HL-60 (cell line): Measurements from ENCODE around the gene SPNS2.

ENCODE experiments used
- GABPA ChIP-seq: IDR thresholded peaks from 2 replicates; pipeline ENCODE4 v1.6.1; 2012; ENCODE audit warnings: low read depth
- POLR2AphosphoS5 ChIP-seq: IDR thresholded peaks from 2 replicates; pipeline ENCODE4 v1.6.1; 2012; ENCODE audit warnings: low read depth
- SPI1 ChIP-seq: IDR thresholded peaks from 2 replicates; pipeline ENCODE4 v1.6.1; 2012; ENCODE audit warnings: low read depth, mild to moderate bottlenecking, borderline replicate concordance
- TF ChIP-seq, protein P1 (sequence below): IDR thresholded peaks from one replicate; pipeline ENCODE4 v1.5.1; 2011; ENCODE audit warnings: low read length, control low read depth, inconsistent platforms; ENCODE audit not compliant: insufficient read depth
- TF ChIP-seq, protein P2 (sequence below): IDR thresholded peaks from 2 replicates; pipeline ENCODE4 v1.6.1; 2012; ENCODE audit warnings: low read depth; ENCODE audit not compliant: insufficient replicate concordance

DNA sequence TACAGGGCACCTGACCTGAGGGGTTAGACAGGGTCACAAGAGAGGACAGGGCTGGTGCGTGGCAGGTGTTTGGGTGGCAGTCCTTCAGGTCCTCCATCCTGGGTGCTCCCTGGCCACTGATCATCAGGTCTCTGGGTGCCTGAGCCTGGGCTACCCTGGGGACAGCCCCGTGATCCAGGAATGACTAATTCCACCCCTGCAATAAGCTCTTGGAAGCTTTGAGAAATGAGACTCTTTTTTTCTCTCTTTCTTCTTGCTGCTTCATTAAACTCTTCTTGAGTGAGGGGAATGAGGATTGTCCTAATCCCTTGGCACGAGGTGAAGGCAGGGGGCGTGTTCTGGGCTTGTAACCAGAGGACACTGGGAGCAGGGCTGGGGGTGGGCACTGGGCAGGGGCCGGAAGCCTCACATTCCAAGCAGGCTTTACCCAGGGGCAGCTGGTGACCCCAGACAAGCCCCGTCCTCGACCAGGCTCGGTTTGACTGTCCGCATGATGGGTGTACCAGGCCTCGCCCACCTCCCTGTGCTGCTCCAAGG is 21.4 kb upstream of the SPNS2 start:
- TF ChIP-seq, protein P1, sequence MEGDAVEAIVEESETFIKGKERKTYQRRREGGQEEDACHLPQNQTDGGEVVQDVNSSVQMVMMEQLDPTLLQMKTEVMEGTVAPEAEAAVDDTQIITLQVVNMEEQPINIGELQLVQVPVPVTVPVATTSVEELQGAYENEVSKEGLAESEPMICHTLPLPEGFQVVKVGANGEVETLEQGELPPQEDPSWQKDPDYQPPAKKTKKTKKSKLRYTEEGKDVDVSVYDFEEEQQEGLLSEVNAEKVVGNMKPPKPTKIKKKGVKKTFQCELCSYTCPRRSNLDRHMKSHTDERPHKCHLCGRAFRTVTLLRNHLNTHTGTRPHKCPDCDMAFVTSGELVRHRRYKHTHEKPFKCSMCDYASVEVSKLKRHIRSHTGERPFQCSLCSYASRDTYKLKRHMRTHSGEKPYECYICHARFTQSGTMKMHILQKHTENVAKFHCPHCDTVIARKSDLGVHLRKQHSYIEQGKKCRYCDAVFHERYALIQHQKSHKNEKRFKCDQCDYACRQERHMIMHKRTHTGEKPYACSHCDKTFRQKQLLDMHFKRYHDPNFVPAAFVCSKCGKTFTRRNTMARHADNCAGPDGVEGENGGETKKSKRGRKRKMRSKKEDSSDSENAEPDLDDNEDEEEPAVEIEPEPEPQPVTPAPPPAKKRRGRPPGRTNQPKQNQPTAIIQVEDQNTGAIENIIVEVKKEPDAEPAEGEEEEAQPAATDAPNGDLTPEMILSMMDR = no peak
- TF ChIP-seq, protein P2, sequence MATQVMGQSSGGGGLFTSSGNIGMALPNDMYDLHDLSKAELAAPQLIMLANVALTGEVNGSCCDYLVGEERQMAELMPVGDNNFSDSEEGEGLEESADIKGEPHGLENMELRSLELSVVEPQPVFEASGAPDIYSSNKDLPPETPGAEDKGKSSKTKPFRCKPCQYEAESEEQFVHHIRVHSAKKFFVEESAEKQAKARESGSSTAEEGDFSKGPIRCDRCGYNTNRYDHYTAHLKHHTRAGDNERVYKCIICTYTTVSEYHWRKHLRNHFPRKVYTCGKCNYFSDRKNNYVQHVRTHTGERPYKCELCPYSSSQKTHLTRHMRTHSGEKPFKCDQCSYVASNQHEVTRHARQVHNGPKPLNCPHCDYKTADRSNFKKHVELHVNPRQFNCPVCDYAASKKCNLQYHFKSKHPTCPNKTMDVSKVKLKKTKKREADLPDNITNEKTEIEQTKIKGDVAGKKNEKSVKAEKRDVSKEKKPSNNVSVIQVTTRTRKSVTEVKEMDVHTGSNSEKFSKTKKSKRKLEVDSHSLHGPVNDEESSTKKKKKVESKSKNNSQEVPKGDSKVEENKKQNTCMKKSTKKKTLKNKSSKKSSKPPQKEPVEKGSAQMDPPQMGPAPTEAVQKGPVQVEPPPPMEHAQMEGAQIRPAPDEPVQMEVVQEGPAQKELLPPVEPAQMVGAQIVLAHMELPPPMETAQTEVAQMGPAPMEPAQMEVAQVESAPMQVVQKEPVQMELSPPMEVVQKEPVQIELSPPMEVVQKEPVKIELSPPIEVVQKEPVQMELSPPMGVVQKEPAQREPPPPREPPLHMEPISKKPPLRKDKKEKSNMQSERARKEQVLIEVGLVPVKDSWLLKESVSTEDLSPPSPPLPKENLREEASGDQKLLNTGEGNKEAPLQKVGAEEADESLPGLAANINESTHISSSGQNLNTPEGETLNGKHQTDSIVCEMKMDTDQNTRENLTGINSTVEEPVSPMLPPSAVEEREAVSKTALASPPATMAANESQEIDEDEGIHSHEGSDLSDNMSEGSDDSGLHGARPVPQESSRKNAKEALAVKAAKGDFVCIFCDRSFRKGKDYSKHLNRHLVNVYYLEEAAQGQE = no peak
- no peak for TF ChIP-seq SPI1
- no peak for TF ChIP-seq POLR2AphosphoS5
- TF ChIP-seq GABPA = no peak
